Glomerular visceral epithelial cell (primary cell): ENCODE results near the gene RASSF3.
A peak's percentile ranks its signal among the peaks of the same experiment; 100 is the strongest.
"Not testable (repeated sequence)": the region's sequence is repeated elsewhere in the genome, so short reads cannot be mapped to it uniquely, and the experiment has no call there.

Source experiments
- DNase-seq: peaks from one replicate; pipeline ENCODE4 v3.0.0-alpha.2; 2016; ENCODE audit errors: extremely low spot score

Gene RASSF3

GRCh38 chr12:64633011-64633939 is 23.0 kb downstream of the RASSF3 start:
- DNase-seq, result no peak

GRCh38 chr12:64633940-64634337 is 23.6 kb downstream of the RASSF3 start:
- peak; percentile 61 for DNase-seq

- no peak for DNase-seq
Measured at GRCh38 chr12:64634508-64635092, 24.3 kb downstream of the RASSF3 start.

- DNase-seq, result no peak
Measured at GRCh38 chr12:64635356-64635998, 25.2 kb downstream of the RASSF3 start.

GRCh38 chr12:64636856-64637255 is 26.6 kb downstream of the RASSF3 start:
- DNase-seq, result no peak

GRCh38 chr12:64639466-64639865 is 29.2 kb downstream of the RASSF3 start:
- DNase-seq, result no peak

- no peak for DNase-seq
Measured at GRCh38 chr12:64646318-64646717, 36.0 kb downstream of the RASSF3 start.

GRCh38 chr12:64649487-64649886 is 39.2 kb downstream of the RASSF3 start:
- no peak for DNase-seq

GRCh38 chr12:64650762-64651161 is 40.5 kb downstream of the RASSF3 start:
- no peak for DNase-seq

GRCh38 chr12:64652346-64652745 is 42.1 kb downstream of the RASSF3 start:
- no peak for DNase-seq

- no peak for DNase-seq
Measured at GRCh38 chr12:64653123-64653522, 42.8 kb downstream of the RASSF3 start.

- DNase-seq, result not testable (repeated sequence)
Measured at GRCh38 chr12:64653907-64654306, 43.6 kb downstream of the RASSF3 start.

- DNase-seq, result no peak
Measured at GRCh38 chr12:64655141-64655540, 44.8 kb downstream of the RASSF3 start.

- no peak for DNase-seq
Measured at GRCh38 chr12:64656429-64656828, 46.1 kb downstream of the RASSF3 start.

- no peak for DNase-seq
Measured at GRCh38 chr12:64658892-64659481, 48.7 kb downstream of the RASSF3 start.

GRCh38 chr12:64660237-64661018 is 50.1 kb downstream of the RASSF3 start:
- no peak for DNase-seq

- no peak for DNase-seq
Measured at GRCh38 chr12:64663015-64663414, 52.7 kb downstream of the RASSF3 start.

GRCh38 chr12:64665514-64665913 is 55.2 kb downstream of the RASSF3 start:
- DNase-seq, result no peak

- DNase-seq, result no peak
Measured at GRCh38 chr12:64666054-64666914, 56.0 kb downstream of the RASSF3 start.

GRCh38 chr12:64667793-64668192 is 57.5 kb downstream of the RASSF3 start:
- no peak for DNase-seq
